Measurements from ENCODE around the gene IFNA5.

Gene IFNA5

GRCh38 chr9:21287280-21287679 is 17.8 kb downstream of the IFNA5 start:
- Histone ChIP-seq H3K4me1 (ENCODE audit: control insufficient read depth in 1 of 2, insufficient read depth in 2 of 2, low read length in 2 of 2) (no peaks in the 10 kb centered on the region), H3K9me3 (ENCODE audit: control insufficient read depth in 1 of 2, low read length in 2 of 2) (no peaks in the 10 kb centered on the region), H3K4me3 (ENCODE audit: low read depth in 1 of 2, low read length in 2 of 2) (no peak overlapping the region), H3K27me3 (ENCODE audit: low read depth, low read length) (no peaks in the 10 kb centered on the region), H3K27ac (ENCODE audit: low read length) (no peak overlapping the region), H3K36me3 (ENCODE audit: control insufficient read depth in 1 of 2, insufficient read depth in 2 of 2, low read length in 2 of 2) (no peaks in the 10 kb centered on the region)

DNA sequence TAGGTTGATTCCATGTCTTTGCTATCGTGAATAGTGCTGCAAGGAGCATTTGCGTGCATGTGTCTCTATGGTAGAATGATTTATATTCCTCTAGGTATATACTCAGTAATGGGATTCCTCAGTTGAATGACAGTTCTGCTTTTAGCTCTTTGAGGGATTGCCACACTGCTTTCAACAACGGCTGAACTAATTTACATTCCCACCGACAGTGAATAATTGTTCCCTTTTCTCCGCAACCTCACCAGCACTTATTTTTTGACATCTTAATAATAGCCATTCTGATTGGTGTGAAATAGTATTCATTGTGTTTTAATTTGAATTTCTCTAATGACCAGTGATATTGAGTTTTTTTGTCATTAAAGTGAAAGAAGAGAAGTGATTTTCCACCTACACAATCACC is 18.5 kb downstream of the IFNA5 start:
- H3K4me3 ChIP-seq (ENCODE audit: low read depth in 1 of 2, low read length in 2 of 2) = no peak overlapping the region
- H3K4me1 ChIP-seq (ENCODE audit: control insufficient read depth in 1 of 2, insufficient read depth in 2 of 2, low read length in 2 of 2) = no peaks in the 10 kb centered on the region
- no peak overlapping the region for H3K27ac ChIP-seq (ENCODE audit: low read length)
- H3K27me3 ChIP-seq (ENCODE audit: low read depth, low read length) = no peaks in the 10 kb centered on the region
- no peaks in the 10 kb centered on the region for H3K36me3 ChIP-seq (ENCODE audit: control insufficient read depth in 1 of 2, insufficient read depth in 2 of 2, low read length in 2 of 2)
- H3K9me3 ChIP-seq (ENCODE audit: control insufficient read depth in 1 of 2, low read length in 2 of 2) = no peaks in the 10 kb centered on the region

GRCh38 chr9:21286099-21286498 is 19.0 kb downstream of the IFNA5 start:
- H3K27me3 ChIP-seq (ENCODE audit: low read depth, low read length) = no peaks in the 10 kb centered on the region
- no peaks in the 10 kb centered on the region for H3K4me1 ChIP-seq (ENCODE audit: control insufficient read depth in 1 of 2, insufficient read depth in 2 of 2, low read length in 2 of 2)
- no peaks in the 10 kb centered on the region for H3K36me3 ChIP-seq (ENCODE audit: control insufficient read depth in 1 of 2, insufficient read depth in 2 of 2, low read length in 2 of 2)
- no peak overlapping the region for H3K27ac ChIP-seq (ENCODE audit: low read length)
- no peaks in the 10 kb centered on the region for H3K9me3 ChIP-seq (ENCODE audit: control insufficient read depth in 1 of 2, low read length in 2 of 2)
- no peak overlapping the region for H3K4me3 ChIP-seq (ENCODE audit: low read depth in 1 of 2, low read length in 2 of 2)

DNA sequence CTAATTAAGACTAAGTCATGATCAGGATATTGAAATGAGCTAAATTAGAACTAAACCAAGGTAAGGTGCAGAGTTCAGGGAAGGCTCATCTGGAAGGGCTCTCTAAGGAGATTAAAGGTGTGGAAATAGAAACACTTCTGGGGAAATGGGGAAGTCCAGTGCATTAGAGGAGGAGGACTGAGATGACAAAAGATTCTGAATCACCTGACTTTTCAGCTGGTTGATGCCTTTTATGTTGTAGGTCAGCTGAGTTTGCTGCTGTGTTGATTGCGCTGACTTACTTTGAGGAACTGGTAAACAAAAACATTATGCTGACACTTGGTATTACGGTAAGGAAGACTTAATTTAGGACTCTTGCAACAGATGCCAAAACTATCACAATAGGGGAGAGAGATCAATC is 23.8 kb downstream of the IFNA5 start:
- H3K36me3 ChIP-seq (ENCODE audit: control insufficient read depth in 1 of 2, insufficient read depth in 2 of 2, low read length in 2 of 2) = no peaks in the 10 kb centered on the region
- H3K4me3 ChIP-seq (ENCODE audit: low read depth in 1 of 2, low read length in 2 of 2) = no peak overlapping the region
- no peaks in the 10 kb centered on the region for H3K9me3 ChIP-seq (ENCODE audit: control insufficient read depth in 1 of 2, low read length in 2 of 2)
- H3K27me3 ChIP-seq (ENCODE audit: low read depth, low read length) = no peaks in the 10 kb centered on the region
- no peaks in the 10 kb centered on the region for H3K4me1 ChIP-seq (ENCODE audit: control insufficient read depth in 1 of 2, insufficient read depth in 2 of 2, low read length in 2 of 2)
- no peak overlapping the region for H3K27ac ChIP-seq (ENCODE audit: low read length)

DNA sequence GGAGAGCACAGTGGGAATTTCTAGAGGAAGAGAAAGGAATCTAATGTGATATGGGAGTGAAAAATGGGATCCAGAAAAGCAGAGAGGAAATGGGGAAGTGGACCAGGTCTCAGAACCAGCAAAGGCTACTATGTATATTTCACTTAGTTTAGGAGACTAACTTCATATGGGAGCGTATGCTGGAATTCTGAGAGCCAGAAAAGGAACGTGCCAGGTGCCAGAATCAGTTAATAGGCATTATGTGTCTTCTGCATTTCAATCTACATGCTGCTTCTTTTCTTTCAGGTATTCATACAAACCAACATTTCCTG is 36.8 kb downstream of the IFNA5 start:
- Histone ChIP-seq H3K4me1 (ENCODE audit: control insufficient read depth in 1 of 2, insufficient read depth in 2 of 2, low read length in 2 of 2) (no peaks in the 10 kb centered on the region), H3K4me3 (ENCODE audit: low read depth in 1 of 2, low read length in 2 of 2) (no peak overlapping the region), H3K36me3 (ENCODE audit: control insufficient read depth in 1 of 2, insufficient read depth in 2 of 2, low read length in 2 of 2) (no peaks in the 10 kb centered on the region), H3K27ac (ENCODE audit: low read length) (no peak overlapping the region), H3K27me3 (ENCODE audit: low read depth, low read length) (no peaks in the 10 kb centered on the region), H3K9me3 (ENCODE audit: control insufficient read depth in 1 of 2, low read length in 2 of 2) (peaks cover 0 to 2% of the 10 kb centered on the region in 2 donors)

- H3K36me3 ChIP-seq (ENCODE audit: control insufficient read depth in 1 of 2, insufficient read depth in 2 of 2, low read length in 2 of 2) = no peaks in the 10 kb centered on the region
- no peaks in the 10 kb centered on the region for H3K4me1 ChIP-seq (ENCODE audit: control insufficient read depth in 1 of 2, insufficient read depth in 2 of 2, low read length in 2 of 2)
- H3K27me3 ChIP-seq (ENCODE audit: low read depth, low read length) = no peaks in the 10 kb centered on the region
- H3K9me3 ChIP-seq (ENCODE audit: control insufficient read depth in 1 of 2, low read length in 2 of 2) = peaks cover 0 to 2% of the 10 kb centered on the region in 2 donors
- H3K27ac ChIP-seq (ENCODE audit: low read length) = no peak overlapping the region
- no peak overlapping the region for H3K4me3 ChIP-seq (ENCODE audit: low read depth in 1 of 2, low read length in 2 of 2)
Measured at GRCh38 chr9:21267485-21268346, 37.4 kb downstream of the IFNA5 start.

- Histone ChIP-seq H3K36me3 (ENCODE audit: control insufficient read depth in 1 of 2, insufficient read depth in 2 of 2, low read length in 2 of 2) (no peaks in the 10 kb centered on the region), H3K27ac (ENCODE audit: low read length) (no peak overlapping the region), H3K4me1 (ENCODE audit: control insufficient read depth in 1 of 2, insufficient read depth in 2 of 2, low read length in 2 of 2) (no peaks in the 10 kb centered on the region), H3K9me3 (ENCODE audit: control insufficient read depth in 1 of 2, low read length in 2 of 2) (peaks cover 0 to 2% of the 10 kb centered on the region in 2 donors), H3K27me3 (ENCODE audit: low read depth, low read length) (no peaks in the 10 kb centered on the region), H3K4me3 (ENCODE audit: low read depth in 1 of 2, low read length in 2 of 2) (no peak overlapping the region)
Measured at GRCh38 chr9:21266733-21267484, 38.2 kb downstream of the IFNA5 start.

DNA sequence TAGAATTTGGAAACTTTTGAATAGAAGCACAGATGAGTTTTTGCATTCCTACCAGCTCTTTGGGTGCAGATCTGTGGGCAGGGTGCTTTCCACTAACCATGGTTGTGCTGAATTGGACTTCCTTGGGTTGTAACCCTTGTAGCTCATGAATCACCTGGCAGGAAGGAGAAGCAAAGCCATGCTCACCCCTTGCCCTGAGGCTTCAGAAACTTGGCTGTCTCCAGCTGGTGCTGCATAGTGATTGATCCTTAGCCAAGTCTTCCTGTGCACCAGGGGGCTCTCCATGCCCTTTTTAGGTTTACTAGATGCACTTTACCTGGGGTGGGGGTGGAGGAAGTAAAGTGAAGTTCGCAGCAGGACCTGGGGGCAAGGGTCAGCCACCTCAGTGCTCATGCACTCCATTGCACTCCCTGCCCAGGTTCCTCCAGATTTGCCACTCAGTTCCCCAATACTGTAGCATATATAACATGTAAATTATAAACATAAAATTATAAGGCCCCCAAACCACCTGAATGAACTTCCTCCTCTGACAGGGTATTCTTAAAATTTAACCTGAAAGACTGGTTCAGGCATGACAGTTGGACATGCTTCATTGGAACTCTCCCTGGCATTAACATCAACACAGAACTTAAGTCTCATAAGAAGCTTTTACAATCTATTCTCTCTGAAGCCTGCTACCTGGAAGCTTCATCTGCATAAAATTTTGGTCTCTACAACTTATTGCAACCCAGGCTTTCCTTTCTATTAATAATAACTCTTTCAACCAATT is 39.5 kb downstream of the IFNA5 start:
- H3K4me3 ChIP-seq (ENCODE audit: low read depth in 1 of 2, low read length in 2 of 2) = no peak overlapping the region

GRCh38 chr9:21255538-21256212 is 49.4 kb downstream of the IFNA5 start:
- peaks cover 0 to 3% of the 10 kb centered on the region in 2 donors for H3K4me1 ChIP-seq (ENCODE audit: control insufficient read depth in 1 of 2, insufficient read depth in 2 of 2, low read length in 2 of 2)
- H3K27me3 ChIP-seq (ENCODE audit: low read depth, low read length) = no peaks in the 10 kb centered on the region

More for the DNA sequence above, 39.5 kb downstream of the IFNA5 start:
- no peaks in the 10 kb centered on the region for H3K27me3 ChIP-seq (ENCODE audit: low read depth, low read length)
- no peak overlapping the region for H3K27ac ChIP-seq (ENCODE audit: low read length)
- H3K9me3 ChIP-seq (ENCODE audit: control insufficient read depth in 1 of 2, low read length in 2 of 2) = peaks cover 0 to 2% of the 10 kb centered on the region in 2 donors
- H3K4me1 ChIP-seq (ENCODE audit: control insufficient read depth in 1 of 2, insufficient read depth in 2 of 2, low read length in 2 of 2) = no peaks in the 10 kb centered on the region
- H3K36me3 ChIP-seq (ENCODE audit: control insufficient read depth in 1 of 2, insufficient read depth in 2 of 2, low read length in 2 of 2) = no peaks in the 10 kb centered on the region

More at GRCh38 chr9:21255538-21256212, 49.4 kb downstream of the IFNA5 start:
- H3K36me3 ChIP-seq (ENCODE audit: control insufficient read depth in 1 of 2, insufficient read depth in 2 of 2, low read length in 2 of 2) = no peaks in the 10 kb centered on the region
- no peak overlapping the region for H3K27ac ChIP-seq (ENCODE audit: low read length)
- no peaks in the 10 kb centered on the region for H3K9me3 ChIP-seq (ENCODE audit: control insufficient read depth in 1 of 2, low read length in 2 of 2)
- no peak overlapping the region for H3K4me3 ChIP-seq (ENCODE audit: low read depth in 1 of 2, low read length in 2 of 2)

Data from muscle layer of duodenum (tissue), 2 donors.